VCaP (cell line): ENCODE measurements around the gene SCP2.
A peak's percentile ranks its signal among the peaks of the same experiment; 100 is the strongest.

Experiments used
- H3K27ac ChIP-seq: fragments of 450-650 bp; 2 replicates; pipeline ENCODE4 v1.5.1; 2017
- TF ChIP-seq, protein P1 (sequence below): fragments of 450-650 bp; conservative IDR thresholded peaks from 2 replicates; pipeline ENCODE4 v1.5.1; 2017; ENCODE audit warnings: mild to moderate bottlenecking, moderate library complexity

The SCP2 gene

DNA sequence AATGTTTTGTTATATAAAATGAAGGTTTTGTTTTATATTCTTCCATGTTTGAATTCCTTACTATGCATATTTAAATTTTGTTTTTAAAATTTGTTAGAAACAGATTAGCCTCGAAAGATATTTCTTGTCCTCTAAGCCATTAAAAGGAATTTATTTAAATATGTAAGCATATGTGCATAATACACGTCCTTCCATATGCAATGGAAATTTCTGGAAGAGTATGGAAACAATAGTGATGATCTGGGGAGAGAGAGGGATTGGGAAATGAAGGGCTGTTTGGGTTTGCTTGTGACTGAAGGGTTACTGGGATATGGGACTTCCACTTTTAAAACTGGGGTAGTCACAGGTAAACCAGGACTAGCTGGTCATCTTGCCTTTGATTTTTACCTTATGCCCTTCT is 26.7 kb upstream of the SCP2 start:
- TF ChIP-seq, protein P1, sequence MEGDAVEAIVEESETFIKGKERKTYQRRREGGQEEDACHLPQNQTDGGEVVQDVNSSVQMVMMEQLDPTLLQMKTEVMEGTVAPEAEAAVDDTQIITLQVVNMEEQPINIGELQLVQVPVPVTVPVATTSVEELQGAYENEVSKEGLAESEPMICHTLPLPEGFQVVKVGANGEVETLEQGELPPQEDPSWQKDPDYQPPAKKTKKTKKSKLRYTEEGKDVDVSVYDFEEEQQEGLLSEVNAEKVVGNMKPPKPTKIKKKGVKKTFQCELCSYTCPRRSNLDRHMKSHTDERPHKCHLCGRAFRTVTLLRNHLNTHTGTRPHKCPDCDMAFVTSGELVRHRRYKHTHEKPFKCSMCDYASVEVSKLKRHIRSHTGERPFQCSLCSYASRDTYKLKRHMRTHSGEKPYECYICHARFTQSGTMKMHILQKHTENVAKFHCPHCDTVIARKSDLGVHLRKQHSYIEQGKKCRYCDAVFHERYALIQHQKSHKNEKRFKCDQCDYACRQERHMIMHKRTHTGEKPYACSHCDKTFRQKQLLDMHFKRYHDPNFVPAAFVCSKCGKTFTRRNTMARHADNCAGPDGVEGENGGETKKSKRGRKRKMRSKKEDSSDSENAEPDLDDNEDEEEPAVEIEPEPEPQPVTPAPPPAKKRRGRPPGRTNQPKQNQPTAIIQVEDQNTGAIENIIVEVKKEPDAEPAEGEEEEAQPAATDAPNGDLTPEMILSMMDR, result no peak
- no peak overlapping the region for H3K27ac ChIP-seq

DNA sequence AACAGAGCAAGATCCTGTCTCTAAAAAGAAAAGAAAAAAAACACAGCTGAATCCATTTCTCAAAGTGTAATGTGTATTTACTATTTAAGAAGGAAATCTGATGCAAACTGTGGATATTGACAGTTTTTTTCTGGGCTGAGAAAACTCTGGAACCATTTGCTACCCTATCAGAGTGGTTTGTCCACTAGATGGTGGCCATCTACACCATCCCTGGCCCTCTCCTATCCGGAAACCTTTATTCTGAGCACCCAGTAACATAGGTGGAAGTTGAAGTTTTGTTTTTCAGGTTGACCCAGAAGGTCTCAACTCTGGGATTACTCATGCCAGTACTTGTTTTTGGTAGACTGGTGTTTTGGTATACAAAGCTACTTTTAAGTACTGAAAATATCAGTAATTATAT is 25.7 kb upstream of the SCP2 start:
- no peak overlapping the region for H3K27ac ChIP-seq
- TF ChIP-seq, protein P1, result no peak

DNA sequence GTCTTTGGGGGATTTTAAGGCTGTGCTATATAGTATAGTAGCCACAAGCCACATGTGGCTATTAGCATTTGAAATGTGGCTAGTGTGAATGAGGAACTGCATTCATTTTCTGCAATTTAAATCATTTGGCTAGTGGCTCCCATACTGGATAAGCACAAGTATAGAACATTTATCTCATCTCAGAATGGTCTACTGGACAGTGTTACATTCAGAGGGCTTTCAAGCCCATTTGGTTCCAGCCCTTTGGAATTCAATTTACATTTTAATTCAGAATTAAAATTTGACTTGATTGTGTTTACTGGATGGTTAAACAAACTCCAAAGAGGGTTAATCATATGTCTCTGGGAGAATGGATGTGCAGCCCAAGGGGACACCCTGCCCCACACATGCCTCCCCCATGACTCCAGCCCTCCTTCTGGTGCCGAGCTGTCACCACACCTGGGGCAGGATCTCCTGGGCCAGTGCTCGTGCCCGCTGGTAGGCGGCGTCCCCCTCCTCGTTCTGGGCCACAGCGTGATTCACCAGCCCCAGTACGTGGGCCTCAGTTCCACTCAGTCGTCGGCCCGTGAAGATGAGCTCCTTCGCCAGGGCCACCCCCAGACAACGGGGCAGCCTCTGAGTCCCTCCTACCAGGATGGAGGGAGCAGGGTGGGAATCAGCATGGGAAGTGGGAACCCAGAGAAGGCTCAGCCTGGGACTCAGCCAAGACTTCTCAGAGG is 22.7 kb upstream of the SCP2 start:
- TF ChIP-seq, protein P1, result no peak
- H3K27ac ChIP-seq, result no peak overlapping the region

DNA sequence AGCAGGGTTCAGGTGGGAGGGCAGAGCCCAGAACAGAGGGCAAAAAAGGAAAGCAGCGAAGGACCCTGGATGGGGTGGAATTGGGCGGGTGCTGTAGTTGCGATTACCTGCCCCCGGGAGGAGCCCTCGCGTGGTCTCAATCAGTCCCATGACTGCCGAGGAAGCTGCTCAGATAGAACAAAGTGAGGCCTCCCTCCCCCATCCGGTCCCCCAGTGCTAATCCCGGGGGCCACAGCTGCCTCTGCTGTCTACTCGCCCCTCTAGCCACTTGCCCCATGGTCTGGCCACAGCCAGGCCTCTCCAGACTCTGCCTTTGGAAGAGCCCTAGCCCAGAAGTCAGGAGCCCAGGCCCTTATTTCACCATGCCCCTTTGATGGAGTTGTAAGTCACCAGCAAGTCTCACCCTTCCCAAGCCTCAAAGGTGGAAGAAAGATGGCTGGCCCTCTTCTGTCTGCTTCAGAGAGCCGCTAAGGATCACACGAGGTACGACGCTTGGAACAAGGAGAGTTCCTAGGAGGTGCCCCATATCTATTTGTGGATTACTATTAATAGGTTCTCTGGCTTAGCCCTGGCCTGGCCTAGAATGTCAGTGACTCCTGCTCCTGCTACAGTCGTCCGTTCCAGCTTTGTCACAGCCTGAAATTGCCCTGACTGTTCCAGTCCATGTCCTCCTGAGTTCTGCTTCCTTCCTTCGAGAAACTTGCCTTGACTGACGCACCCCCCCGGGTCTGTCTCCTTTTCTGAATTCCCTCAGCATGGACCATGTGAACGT is 22.0 kb upstream of the SCP2 start:
- H3K27ac ChIP-seq, result peak overlapping the region; percentile 53
- TF ChIP-seq, protein P1, result peak; percentile 72

DNA sequence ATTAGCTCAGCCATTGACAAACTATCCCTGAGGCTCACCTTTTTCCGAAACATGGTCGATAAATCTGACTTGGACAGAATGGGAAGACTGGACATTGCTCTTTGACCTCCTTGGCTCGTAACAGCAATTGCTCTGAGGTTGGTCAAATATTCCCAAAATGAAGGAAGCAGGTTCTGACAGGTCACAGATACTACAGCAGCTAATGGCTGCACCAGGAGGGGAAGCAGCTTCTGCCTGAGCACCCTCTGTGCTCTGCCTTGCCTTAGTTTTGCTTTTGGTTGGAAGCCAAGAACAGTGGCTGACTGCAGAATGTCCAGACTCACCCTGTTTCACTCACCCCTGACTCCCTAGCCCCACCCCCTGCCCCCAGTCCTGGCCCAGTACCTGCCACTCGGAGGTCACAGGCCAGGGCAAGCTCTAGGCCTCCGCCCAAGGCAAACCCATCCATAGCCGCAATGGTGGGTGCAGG is 20.9 kb upstream of the SCP2 start:
- TF ChIP-seq, protein P1, result no peak
- H3K27ac ChIP-seq, result peak overlapping the region; percentile 53

DNA sequence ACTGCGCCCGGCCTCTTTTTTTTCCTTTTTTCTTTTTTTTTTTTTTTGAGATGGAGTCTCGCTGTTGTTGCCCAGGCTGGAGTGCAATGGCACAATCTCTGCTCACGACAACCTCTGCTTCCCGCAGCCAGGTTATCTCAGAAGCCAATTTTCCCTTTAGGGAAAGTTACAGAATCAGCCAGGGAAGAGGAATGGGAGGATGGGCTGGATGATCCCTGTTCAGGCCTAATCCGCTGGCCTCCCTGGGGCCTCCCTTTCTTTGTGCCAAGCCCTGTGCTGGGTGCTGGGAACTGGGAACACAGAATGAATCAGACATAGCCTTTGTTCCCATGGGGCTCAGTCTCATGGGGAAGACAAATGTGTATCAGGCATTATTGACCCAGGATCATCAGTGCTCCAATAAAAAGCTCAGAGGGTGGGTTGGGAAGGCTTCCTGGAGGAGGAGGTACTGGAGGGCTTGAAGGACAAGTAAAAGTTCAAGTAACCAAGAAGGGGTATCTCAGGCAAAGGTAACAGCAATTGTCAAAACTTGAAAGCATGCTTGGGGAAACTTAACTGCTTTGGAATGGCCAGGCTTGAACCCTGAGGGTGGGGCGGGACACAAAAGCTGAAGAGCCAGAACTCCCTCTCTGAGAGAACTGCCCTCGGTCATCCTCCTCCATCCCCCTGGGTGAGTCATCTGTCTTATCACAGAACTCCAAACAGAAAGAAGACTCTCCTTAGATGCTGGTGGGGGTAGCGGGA is 19.8 kb upstream of the SCP2 start:
- H3K27ac ChIP-seq, result peak overlapping the region; percentile 53
- TF ChIP-seq, protein P1, result no peak

DNA sequence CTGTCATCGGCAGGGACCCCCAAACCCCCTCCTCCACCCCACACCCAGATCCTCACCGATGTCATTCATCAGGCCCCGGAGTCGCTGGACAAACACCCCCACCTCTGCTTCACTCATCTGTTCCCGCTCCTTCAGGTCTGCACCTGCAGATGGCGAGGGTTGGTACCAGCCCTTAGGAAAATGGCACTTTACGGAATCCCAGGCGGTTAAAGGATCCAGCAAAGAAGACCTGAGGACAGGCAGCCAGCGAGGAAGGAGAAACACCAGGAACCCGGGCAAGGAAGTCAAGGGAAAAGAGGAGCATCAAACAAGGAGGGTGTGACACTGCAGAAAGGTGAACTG is 19.3 kb upstream of the SCP2 start:
- H3K27ac ChIP-seq, result no peak overlapping the region
- TF ChIP-seq, protein P1, result no peak
